ENCODE results near the gene BARHL1. TPM values are rescaled to one million over a fixed set of nuclear protein-coding genes. Genes with fewer than 3 reads are reported as not detected.

Gene BARHL1
- total RNA-seq, 2 donors from 2014 or later, result not detected

DNA sequence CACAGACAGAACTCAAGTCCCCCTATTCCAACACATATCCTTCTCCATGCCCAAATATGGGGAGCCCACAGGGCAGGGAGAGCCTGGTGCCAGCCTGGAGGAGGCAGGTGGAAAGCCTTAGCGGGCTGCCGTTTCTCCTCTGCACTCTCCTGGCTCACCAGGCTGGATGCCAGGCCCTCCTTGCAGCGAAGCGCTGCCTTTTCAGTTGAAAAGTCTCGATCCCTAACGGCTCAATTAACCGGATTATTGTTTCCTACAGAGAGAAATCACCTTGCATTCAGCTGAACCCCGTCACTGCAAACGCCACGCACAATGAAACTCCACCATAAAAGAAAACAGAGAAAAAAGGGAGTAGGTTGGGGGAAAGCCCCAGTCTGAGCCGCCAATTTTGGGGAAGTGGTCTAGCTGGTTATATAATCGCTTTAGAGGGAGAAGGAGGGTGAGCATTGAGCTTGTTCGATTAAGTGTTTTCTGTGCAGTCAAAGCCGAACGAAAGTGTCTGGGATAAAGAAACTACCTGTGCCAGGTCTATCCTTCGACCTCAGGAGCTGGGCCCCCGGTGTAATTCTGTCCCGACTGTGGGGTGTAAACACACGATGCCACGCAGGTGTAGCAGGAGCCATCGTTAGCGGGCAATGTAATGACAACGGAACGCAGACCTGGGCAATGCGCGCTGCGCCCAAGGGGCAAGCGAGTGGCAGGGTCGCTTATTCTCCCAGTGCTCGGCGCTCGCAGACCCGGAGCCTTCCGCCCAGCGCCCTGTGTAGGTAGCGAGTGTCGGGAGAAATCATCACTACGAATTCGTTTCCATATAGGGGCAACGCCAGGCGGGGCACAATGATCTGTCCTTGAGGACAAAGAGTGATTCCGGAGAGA, 3.8 kb downstream of the BARHL1 start:
- peaks cover 19% of the 10 kb centered on the region for H3K4me1 Mint-ChIP-seq (ENCODE audit: low read depth)
- DNase-seq, result no peak
- no peak overlapping the region for H3K4me3 Mint-ChIP-seq
- H3K27ac Mint-ChIP-seq, result no peak overlapping the region
- peaks cover 84% of the 10 kb centered on the region for H3K27me3 Mint-ChIP-seq (ENCODE audit: low read depth)
- no peaks in the 10 kb centered on the region for H3K9me3 Mint-ChIP-seq
- H3K36me3 Mint-ChIP-seq (ENCODE audit: insufficient read depth in 2 of 2), result peaks cover 0 to 3% of the 10 kb centered on the region in 2 donors
- no peak for ATAC-seq (replicated peaks in 1 of 2)

DNA sequence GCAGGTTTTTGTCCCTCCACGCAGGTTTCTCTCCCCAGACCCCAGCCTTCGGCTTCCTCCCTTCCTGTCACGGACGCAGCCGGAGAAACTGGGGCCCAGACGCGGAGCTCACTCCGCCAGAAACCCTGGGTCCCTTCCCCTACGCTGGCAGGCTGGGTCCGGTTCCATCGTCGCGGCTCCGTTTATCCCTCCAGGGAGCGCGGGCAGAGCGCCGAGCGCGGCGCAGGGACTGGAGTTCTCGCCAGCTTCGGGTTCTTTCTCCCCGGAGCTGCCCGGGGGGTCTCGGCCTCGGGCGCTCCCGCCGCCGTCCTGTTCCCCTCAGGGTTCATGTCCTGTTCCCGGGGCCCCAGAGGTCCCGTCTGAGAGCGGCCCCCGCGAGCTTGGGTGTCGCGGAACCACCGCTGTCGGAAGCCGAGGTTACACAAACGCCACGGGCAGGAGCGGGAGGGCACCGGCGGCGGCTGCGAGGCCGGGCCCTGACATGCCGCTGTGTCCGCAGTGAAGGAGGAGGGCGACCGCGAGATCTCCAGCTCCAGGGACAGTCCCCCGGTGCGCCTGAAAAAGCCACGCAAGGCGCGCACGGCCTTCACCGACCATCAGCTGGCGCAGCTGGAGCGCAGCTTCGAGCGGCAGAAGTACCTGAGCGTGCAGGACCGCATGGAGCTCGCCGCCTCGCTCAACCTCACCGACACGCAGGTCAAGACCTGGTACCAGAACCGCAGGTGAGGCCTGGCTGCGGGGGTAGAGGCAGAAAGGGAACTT, 4.6 kb downstream of the BARHL1 start:
- Mint-ChIP-seq H3K4me1 (ENCODE audit: low read depth) (peaks cover 13% of the 10 kb centered on the region), H3K4me3 (no peak overlapping the region), H3K27ac (no peak overlapping the region), H3K9me3 (no peaks in the 10 kb centered on the region), H3K36me3 (ENCODE audit: insufficient read depth in 2 of 2) (no peaks in the 10 kb centered on the region), H3K27me3 (ENCODE audit: low read depth) (peaks cover 84% of the 10 kb centered on the region)
- DNase-seq (no peak), ATAC-seq (replicated peaks in 1 of 2) (no peak)

DNA sequence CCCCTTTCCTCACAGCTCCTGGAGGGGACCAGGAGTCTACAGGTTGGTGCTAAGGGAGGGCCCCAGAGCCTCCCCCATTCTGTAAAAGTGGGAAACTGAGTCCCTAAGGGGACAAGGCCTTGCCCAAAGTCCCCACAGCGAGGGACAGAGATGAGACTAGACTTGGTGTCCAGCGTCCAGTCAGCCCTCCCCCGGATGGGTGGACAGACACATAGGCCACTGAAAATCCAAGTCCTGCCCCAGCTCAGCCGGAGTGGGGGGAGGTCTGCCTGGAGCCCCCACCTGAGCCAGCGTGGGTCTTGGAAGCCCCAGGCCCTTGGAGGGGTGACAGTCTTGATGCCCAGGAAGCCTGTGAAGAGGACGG, 5.2 kb downstream of the BARHL1 start:
- H3K27me3 Mint-ChIP-seq (ENCODE audit: low read depth), result peaks cover 86% of the 10 kb centered on the region
- ATAC-seq (replicated peaks in 1 of 2) (no peak), DNase-seq (no peak)
- H3K4me1 Mint-ChIP-seq (ENCODE audit: low read depth), result peaks cover 13% of the 10 kb centered on the region
- H3K9me3 Mint-ChIP-seq, result no peaks in the 10 kb centered on the region
- no peaks in the 10 kb centered on the region for H3K36me3 Mint-ChIP-seq (ENCODE audit: insufficient read depth in 2 of 2)
- H3K27ac Mint-ChIP-seq, result no peak overlapping the region
- H3K4me3 Mint-ChIP-seq, result no peak overlapping the region

DNA sequence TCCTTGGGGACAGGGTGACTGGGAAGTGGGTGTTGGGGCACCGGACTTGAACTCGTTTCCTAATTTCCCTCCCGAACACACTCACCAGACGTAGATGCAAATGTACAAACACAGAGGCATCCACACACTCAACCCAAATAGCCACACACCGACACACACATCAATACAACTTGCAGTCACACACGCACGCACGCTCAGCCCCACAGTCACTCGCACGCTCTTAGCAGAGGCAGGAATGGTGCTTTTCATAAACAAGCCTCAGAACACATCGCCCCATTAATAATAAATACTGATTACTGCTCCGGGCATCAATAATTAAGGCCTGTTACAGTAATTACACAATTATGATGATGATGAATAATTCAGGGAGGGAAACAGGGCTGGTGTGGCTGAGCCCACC, 5.7 kb downstream of the BARHL1 start:
- Mint-ChIP-seq H3K9me3 (no peaks in the 10 kb centered on the region), H3K27me3 (ENCODE audit: low read depth) (peaks cover 84% of the 10 kb centered on the region), H3K4me1 (ENCODE audit: low read depth) (peaks cover 13% of the 10 kb centered on the region), H3K36me3 (ENCODE audit: insufficient read depth in 2 of 2) (no peaks in the 10 kb centered on the region), H3K27ac (no peak overlapping the region), H3K4me3 (no peak overlapping the region)
- no peak for ATAC-seq (replicated peaks in 1 of 2)
- no peak for DNase-seq

DNA sequence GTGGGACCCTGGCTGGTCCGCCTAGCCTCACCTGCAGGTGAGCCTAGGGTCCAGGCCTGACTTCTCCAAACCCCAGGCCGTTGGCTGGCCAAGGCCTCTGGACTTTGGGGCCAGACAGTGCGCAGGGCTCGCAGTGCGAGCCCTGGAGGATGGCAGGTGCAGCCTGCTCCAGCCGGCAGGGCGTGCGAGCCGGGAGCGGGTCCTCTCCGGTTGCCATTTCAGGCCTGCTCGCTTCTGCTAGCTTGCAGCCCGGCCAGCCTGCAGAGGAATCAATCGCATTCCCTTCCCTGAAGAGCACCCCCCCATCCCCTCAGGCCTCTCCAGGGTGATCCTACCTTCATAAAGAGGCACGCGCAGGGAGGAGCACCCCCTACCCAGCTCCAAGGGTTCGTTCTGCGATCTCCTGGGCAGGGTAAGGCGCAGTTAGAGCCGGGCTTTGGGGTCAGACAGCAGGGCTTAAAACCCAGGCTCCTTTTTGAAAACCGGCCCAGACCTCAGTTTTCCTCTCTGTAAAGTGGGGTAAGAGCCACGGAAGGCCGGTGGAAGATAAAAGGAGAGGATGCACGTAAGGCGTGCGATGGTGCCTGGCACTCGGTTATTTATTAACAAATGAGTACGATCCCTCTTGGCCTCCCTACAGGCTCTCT, 6.2 kb downstream of the BARHL1 start:
- DNase-seq (no peak), ATAC-seq (replicated peaks in 1 of 2) (no peak)
- Mint-ChIP-seq H3K27me3 (ENCODE audit: low read depth) (peaks cover 79% of the 10 kb centered on the region), H3K4me1 (ENCODE audit: low read depth) (peaks cover 13% of the 10 kb centered on the region), H3K27ac (no peak overlapping the region), H3K9me3 (no peaks in the 10 kb centered on the region), H3K4me3 (peak overlapping the region in 1 of 2 donors; percentile 43), H3K36me3 (ENCODE audit: insufficient read depth in 2 of 2) (no peaks in the 10 kb centered on the region)

DNA sequence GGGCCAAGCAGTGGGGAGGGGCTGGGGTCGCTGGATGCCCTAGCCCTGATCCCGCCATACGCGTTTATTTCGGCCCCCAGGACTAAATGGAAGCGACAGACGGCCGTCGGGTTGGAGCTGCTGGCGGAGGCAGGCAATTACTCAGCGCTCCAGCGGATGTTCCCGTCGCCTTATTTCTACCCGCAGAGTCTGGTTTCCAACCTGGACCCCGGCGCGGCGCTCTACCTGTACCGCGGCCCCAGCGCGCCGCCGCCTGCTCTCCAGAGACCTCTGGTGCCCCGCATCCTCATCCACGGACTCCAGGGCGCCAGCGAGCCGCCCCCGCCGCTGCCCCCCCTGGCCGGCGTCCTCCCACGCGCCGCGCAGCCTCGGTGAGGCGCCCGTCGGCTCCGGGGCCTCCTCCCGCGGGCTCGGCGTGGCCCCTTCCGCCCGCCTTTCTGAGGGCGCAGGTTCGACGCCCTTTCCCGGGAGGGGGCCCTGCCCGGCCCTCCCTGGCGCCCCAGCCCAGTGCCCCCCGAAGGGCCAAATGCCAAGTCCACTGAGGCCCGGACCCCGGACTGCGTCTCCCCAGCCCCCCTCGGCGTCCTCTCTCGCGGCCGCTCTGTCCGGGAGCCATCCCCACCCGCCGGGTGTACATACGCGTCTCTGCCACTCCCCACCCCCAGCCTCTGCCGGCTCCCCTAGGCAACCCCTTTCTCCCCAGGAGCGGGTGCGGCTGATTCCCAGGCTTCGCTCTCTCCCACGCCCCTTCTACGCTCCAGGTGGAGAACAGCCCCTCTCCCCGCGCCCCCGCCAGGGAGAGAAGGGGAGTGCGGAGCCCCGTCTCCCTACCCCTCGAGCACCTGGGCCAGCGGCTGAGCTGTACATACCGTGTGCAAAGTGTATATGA, 7.0 kb downstream of the BARHL1 start:
- DNase-seq (no peak), ATAC-seq (replicated peaks in 1 of 2) (peak in 1 of 2 donors; percentile 17)
- peaks cover 71% of the 10 kb centered on the region for H3K27me3 Mint-ChIP-seq (ENCODE audit: low read depth)

DNA sequence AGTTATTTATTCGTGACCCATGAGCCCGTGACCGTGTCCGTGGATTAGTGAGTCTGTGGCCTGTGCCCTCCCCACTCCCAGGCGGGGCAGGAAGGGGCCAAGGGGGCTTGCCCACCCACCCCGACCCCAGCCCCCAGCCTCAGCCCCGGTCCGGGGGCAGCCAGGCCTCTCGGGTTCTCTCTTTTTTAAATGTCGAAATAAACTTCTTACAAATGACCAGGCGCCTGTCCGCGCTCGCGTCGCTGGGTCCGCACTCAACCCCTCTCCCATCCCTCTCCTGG, 7.6 kb downstream of the BARHL1 start:
- H3K4me3 Mint-ChIP-seq, result no peak overlapping the region
- peaks cover 13% of the 10 kb centered on the region for H3K4me1 Mint-ChIP-seq (ENCODE audit: low read depth)
- H3K9me3 Mint-ChIP-seq, result no peaks in the 10 kb centered on the region
- no peaks in the 10 kb centered on the region for H3K36me3 Mint-ChIP-seq (ENCODE audit: insufficient read depth in 2 of 2)
- no peak overlapping the region for H3K27ac Mint-ChIP-seq
- H3K27me3 Mint-ChIP-seq (ENCODE audit: low read depth), result peaks cover 65% of the 10 kb centered on the region
- no peak for DNase-seq
- ATAC-seq (replicated peaks in 1 of 2), result no peak

More for the DNA sequence above, 7.0 kb downstream of the BARHL1 start:
- H3K4me3 Mint-ChIP-seq, result peak overlapping the region in 1 of 2 donors; percentile 43
- H3K36me3 Mint-ChIP-seq (ENCODE audit: insufficient read depth in 2 of 2), result no peaks in the 10 kb centered on the region
- H3K27ac Mint-ChIP-seq, result no peak overlapping the region
- peaks cover 13% of the 10 kb centered on the region for H3K4me1 Mint-ChIP-seq (ENCODE audit: low read depth)
- no peaks in the 10 kb centered on the region for H3K9me3 Mint-ChIP-seq

DNA sequence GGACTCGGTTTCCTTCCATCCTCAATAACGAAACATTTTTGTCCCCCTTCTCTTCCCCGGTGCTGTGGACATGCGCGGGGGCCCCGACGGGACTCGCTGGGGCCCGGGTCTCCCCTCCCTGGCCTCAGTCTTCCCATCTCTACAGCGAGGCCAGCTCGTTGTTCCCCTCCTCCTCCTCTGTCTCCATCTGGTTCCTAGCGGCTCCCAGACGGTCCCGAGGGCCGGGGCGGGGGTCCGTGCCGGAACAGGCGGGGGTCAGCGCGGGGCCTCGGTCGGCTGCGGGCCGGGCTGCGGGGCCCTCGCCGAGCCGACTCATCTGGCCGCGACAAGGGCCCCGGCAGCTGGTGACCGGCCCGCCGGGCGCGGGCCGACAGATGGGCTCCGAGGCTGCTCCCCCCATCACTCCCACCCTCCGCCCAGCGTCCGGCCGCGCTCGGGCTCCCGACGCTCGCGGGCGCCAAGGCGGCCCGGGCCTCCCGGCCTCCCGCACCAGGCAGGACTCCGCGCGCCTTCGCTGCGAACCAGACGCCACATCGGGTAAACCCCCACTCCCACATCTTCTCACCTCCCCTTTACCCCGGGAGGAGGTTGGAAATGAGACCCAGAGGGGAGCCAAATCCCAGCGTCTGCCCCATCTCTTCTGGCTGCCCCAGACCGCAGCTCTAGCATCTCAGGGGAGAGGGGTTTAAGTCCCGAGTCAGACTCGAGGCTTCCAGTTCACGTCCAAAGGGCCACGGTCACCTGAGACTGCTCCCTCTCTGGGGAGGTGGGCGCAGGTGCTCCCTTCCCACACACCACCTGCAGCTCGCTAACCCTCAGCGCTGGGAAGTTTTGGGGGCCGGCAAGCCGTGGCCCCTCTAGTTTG, 8.1 kb downstream of the BARHL1 start:
- Mint-ChIP-seq H3K9me3 (no peaks in the 10 kb centered on the region), H3K36me3 (ENCODE audit: insufficient read depth in 2 of 2) (no peaks in the 10 kb centered on the region), H3K27me3 (ENCODE audit: low read depth) (peaks cover 60% of the 10 kb centered on the region), H3K4me3 (peak overlapping the region in 1 of 2 donors; percentile 9), H3K4me1 (ENCODE audit: low read depth) (peaks cover 13% of the 10 kb centered on the region), H3K27ac (no peak overlapping the region)
- no peak for DNase-seq
- ATAC-seq (replicated peaks in 1 of 2), result no peak

DNA sequence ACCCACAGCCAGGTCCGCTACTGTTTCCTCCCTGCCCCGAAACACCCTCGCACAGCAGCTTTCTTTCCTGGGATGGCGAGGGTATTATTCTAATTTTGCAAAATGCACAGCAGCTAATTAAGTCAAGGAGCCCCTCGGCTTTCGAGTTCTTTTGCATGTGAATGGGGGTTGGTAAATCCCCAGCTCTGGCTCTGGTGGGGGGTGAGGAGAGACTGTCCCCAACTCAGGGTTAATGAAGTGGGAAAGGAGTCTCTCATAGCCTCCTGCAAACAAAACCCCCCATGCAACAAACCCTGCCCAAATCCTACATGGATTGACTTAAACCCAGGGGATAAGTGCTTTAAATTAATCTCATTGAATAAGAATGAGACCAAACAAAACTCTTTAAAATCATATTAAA, 8.8 kb downstream of the BARHL1 start:
- no peaks in the 10 kb centered on the region for H3K9me3 Mint-ChIP-seq
- peaks cover 53% of the 10 kb centered on the region for H3K27me3 Mint-ChIP-seq (ENCODE audit: low read depth)
- H3K4me1 Mint-ChIP-seq (ENCODE audit: low read depth), result peaks cover 8% of the 10 kb centered on the region
- peaks cover 0 to 4% of the 10 kb centered on the region in 2 donors for H3K36me3 Mint-ChIP-seq (ENCODE audit: insufficient read depth in 2 of 2)
- no peak for DNase-seq
- no peak for ATAC-seq (replicated peaks in 1 of 2)
- H3K27ac Mint-ChIP-seq, result no peak overlapping the region
- H3K4me3 Mint-ChIP-seq, result peak overlapping the region in 1 of 2 donors; percentile 22

DNA sequence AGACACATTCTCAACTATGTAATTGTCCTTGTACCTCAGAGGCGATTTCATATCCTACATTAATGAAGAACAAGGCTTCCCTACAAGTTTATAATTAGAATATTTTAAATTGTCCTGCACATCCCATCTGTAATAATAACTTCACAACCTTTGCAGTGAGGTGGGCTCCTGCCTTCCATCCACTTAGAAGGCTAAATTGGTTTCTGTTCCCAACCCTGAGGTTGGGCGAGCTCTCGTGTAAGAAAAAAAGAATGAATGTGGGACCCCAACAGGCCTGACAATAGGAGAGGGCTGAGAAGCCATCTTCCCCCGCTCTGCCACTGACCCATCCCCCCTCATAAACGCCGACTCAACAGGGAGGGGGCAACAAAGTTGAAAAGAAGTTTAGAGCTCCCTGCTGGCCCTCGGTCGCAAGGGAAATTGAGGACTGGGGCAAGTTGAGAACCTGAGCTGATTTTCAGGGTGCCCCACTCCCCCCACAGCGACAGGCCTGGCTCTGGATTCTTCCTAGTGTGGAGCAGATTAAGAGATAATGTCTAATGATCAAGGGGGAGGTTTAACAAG, 9.4 kb downstream of the BARHL1 start:
- DNase-seq (no peak), ATAC-seq (replicated peaks in 1 of 2) (no peak)
- H3K4me3 Mint-ChIP-seq, result no peak overlapping the region
- peaks cover 0 to 8% of the 10 kb centered on the region in 2 donors for H3K36me3 Mint-ChIP-seq (ENCODE audit: insufficient read depth in 2 of 2)
- no peaks in the 10 kb centered on the region for H3K9me3 Mint-ChIP-seq
- peaks cover 47% of the 10 kb centered on the region for H3K27me3 Mint-ChIP-seq (ENCODE audit: low read depth)
- H3K27ac Mint-ChIP-seq, result no peak overlapping the region
- H3K4me1 Mint-ChIP-seq (ENCODE audit: low read depth), result peaks cover 6% of the 10 kb centered on the region

DNA sequence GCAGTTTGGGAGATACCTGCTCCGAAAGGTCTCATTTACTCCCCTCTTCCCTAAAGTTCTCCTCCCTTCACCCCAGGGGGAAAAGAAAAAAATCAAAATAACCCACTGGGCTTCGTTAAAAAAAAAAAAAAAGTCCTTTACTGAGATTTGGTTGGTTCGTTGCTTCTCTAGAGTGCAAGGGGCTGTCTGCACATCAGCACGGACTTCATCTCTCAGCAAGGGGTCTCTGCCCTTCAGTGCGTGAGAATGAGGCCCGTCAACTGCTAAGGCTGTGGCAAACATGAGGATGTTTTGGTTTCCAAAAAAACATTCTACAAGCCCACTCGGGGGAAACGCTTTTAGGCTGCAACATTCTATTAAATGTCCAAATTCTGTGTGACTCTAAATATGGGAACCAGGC, 10.0 kb downstream of the BARHL1 start:
- DNase-seq, result no peak
- no peaks in the 10 kb centered on the region for H3K9me3 Mint-ChIP-seq
- H3K27me3 Mint-ChIP-seq (ENCODE audit: low read depth), result peaks cover 44% of the 10 kb centered on the region
- no peak overlapping the region for H3K27ac Mint-ChIP-seq
- no peak overlapping the region for H3K4me3 Mint-ChIP-seq
- no peak for ATAC-seq (replicated peaks in 1 of 2)
- peaks cover 6% of the 10 kb centered on the region for H3K4me1 Mint-ChIP-seq (ENCODE audit: low read depth)
- H3K36me3 Mint-ChIP-seq (ENCODE audit: insufficient read depth in 2 of 2), result peaks cover 0 to 8% of the 10 kb centered on the region in 2 donors

DNA sequence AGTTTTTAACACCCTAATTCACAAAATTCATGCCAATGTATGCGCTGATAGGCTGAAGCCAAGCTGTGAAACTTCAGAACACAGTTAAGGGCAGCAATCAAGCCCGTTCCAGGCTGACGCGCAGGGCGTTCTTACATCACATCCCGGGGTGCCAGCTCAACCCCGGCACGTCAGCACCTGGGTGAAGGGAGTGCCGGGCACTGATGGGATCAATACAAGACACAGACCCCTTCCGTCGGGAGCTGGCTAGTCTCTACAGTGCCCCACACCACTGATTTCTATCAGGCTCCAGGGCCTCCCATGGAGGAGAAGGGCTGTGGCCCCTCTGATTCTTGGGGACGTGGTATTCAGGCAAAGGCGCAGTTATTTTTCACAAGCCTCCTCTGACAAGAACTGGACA, 12.0 kb downstream of the BARHL1 start:
- Mint-ChIP-seq H3K27ac (no peak overlapping the region), H3K36me3 (ENCODE audit: insufficient read depth in 2 of 2) (peaks cover 0 to 8% of the 10 kb centered on the region in 2 donors)

More for the DNA sequence above, 12.0 kb downstream of the BARHL1 start:
- H3K27me3 Mint-ChIP-seq (ENCODE audit: low read depth), result peaks cover 28% of the 10 kb centered on the region
- no peaks in the 10 kb centered on the region for H3K4me1 Mint-ChIP-seq (ENCODE audit: low read depth)
- ATAC-seq (replicated peaks in 1 of 2) (no peak), DNase-seq (no peak)
- no peaks in the 10 kb centered on the region for H3K9me3 Mint-ChIP-seq
- no peak overlapping the region for H3K4me3 Mint-ChIP-seq
